Measurements from ENCODE around the gene SPIN4. TPM values are rescaled to one million over a fixed set of nuclear protein-coding genes. Genes with fewer than 3 reads are reported as not detected.

SPIN4 gene
- total and polyA plus RNA-seq, 2 experiments from 2014 or later, result 13.5 to 18.6 TPM

- no peak for TF ChIP-seq CTCF (conservative IDR thresholded peaks at IDR 0.05; ENCODE audit: low read depth in 2 of 2)
- no peak for TF ChIP-seq NANOG (IDR thresholded peaks at IDR 0.05; ENCODE audit: borderline replicate concordance)
- TF ChIP-seq CREB1 (CRISPR knock-in tag; IDR thresholded peaks at IDR 0.05; ENCODE audit: low read depth), result no peak
- no peak for TF ChIP-seq ETS1 (IDR thresholded peaks at IDR 0.05)
Measured at GRCh38 chrX:63400340-63400739, 49.2 kb upstream of the SPIN4 start (continued).

- H3K27me3 Mint-ChIP-seq (ENCODE audit: insufficient read depth, low read depth, poor library complexity), result no peaks in the 10 kb centered on the region
- H3K27ac ChIP-seq (ENCODE audit: low read depth), result no peak overlapping the region
- H3K4me1 Mint-ChIP-seq, result peaks cover 6% of the 10 kb centered on the region; the same call in 2 of the 3 replicates
- H3F3A ChIP-seq (replicated peaks; ENCODE audit: low read depth), result no peaks in the 10 kb centered on the region
- peaks cover 8% of the 10 kb centered on the region for H3K4me1 ChIP-seq (ENCODE audit: insufficient read depth)
- no peak overlapping the region for H3K4me3 ChIP-seq
- peak; percentile 83 for ATAC-seq
- H3K36me3 Mint-ChIP-seq (ENCODE audit: low read depth), result peaks cover 3% of the 10 kb centered on the region; the same call in 2 of the 3 replicates
- H2AFZ ChIP-seq, result no peak overlapping the region
- no peaks in the 10 kb centered on the region for H3K36me3 ChIP-seq (ENCODE audit: insufficient read depth)
- no peaks in the 10 kb centered on the region for H3K79me2 ChIP-seq (replicated peaks; ENCODE audit: insufficient read depth)
- no peaks in the 10 kb centered on the region for H3K9me2 ChIP-seq (ENCODE audit: insufficient read depth)
- H3K9me3 Mint-ChIP-seq, result peaks cover 10% of the 10 kb centered on the region
- no peak overlapping the region for H3K27ac Mint-ChIP-seq
- H3K4me2 ChIP-seq, result no peak overlapping the region
- no peaks in the 10 kb centered on the region for H4K20me1 ChIP-seq (replicated peaks; ENCODE audit: insufficient read depth)
- no peak overlapping the region for H3K4me3 Mint-ChIP-seq
- peak; percentile 47 for DNase-seq (ENCODE audit: low spot score)
- H3K27me3 ChIP-seq (ENCODE audit: insufficient read depth), result no peaks in the 10 kb centered on the region
- TF ChIP-seq ZNF331 (CRISPR knock-in tag; IDR thresholded peaks at IDR 0.05; ENCODE audit: low read depth) (no peak), EZH2 (IDR thresholded peaks at IDR 0.05; ENCODE audit: low read depth, unreplicated experiment) (no peak), POLR2AphosphoS5 (IDR thresholded peaks at IDR 0.05; ENCODE audit: low read depth) (no peak), EZH2phosphoT487 (IDR thresholded peaks at IDR 0.05; ENCODE audit: unreplicated experiment) (no peak), ZNF462 (CRISPR knock-in tag; IDR thresholded peaks at IDR 0.05) (no peak), JUNB (IDR thresholded peaks at IDR 0.05; ENCODE audit: unreplicated experiment) (no peak), ETS1 (IDR thresholded peaks at IDR 0.05) (no peak), NANOG (IDR thresholded peaks at IDR 0.05; ENCODE audit: borderline replicate concordance) (no peak), CREB1 (CRISPR knock-in tag; IDR thresholded peaks at IDR 0.05; ENCODE audit: low read depth) (no peak), ZNF114 (CRISPR knock-in tag; IDR thresholded peaks at IDR 0.05) (no peak), STAT1 (IDR thresholded peaks at IDR 0.05; ENCODE audit: unreplicated experiment) (no peak), CTCF (conservative IDR thresholded peaks at IDR 0.05; ENCODE audit: low read depth in 2 of 2) (no peak)
Measured at GRCh38 chrX:63394872-63395271, 43.7 kb upstream of the SPIN4 start.

Data from GM23338 (cell line).